ENCODE data around the gene FAR2.

- TF ChIP-seq CTCF (IDR thresholded peaks at IDR 0.05) (no peak), ELF1 (IDR thresholded peaks at IDR 0.05) (no peak), FOXM1 (IDR thresholded peaks at IDR 0.05; ENCODE audit: low read depth) (no peak), REST (IDR thresholded peaks at IDR 0.05; ENCODE audit: low read depth, low read length) (no peak), TCF12 (IDR thresholded peaks at IDR 0.05) (no peak), USF2 (IDR thresholded peaks at IDR 0.05; ENCODE audit: borderline replicate concordance, low read depth, low read length) (no peak), EZH2phosphoT487 (IDR thresholded peaks at IDR 0.05; ENCODE audit: borderline replicate concordance, low read depth) (no peak), MXI1 (IDR thresholded peaks at IDR 0.05; ENCODE audit: low read depth, low read length) (no peak), POLR2AphosphoS5 (IDR thresholded peaks at IDR 0.05; ENCODE audit: low read depth, low read length) (no peak), TEAD4 (IDR thresholded peaks at IDR 0.05; ENCODE audit: borderline replicate concordance, insufficient read depth) (no peak)
Measured at GRCh38 chr12:29376118-29376517, 227.0 kb downstream of the FAR2 start.
